Spleen (tissue), 11 donors: ENCODE data around the gene REV1. TPM values are rescaled to one million over a fixed set of nuclear protein-coding genes. Genes with fewer than 3 reads are reported as not detected.

Experiments
- DNase-seq: peaks from one replicate; pipeline ENCODE4 v3.0.0-alpha.2; 2020
- H3K27ac ChIP-seq, 8 donors: fragments of 200-600 bp; sonication (generic) in 7 of 8; 1 replicate in 4 of 8; 2 replicates in 4 of 8; pipeline versions ENCODE4 v1.5.0 to v1.8.0; 2016 to 2021; ENCODE audit warnings: inconsistent platforms in 4 of 8, mild to moderate bottlenecking in 4 of 8, moderate library complexity in 1 of 8
- H3K27me3 ChIP-seq, 7 donors: fragments of 200-600 bp; sonication (generic) in 6 of 7; replicated peaks in 1 of 7; 1 replicate in 4 of 7; 2 replicates in 3 of 7; pipeline versions ENCODE4 v1.5.0 to v1.8.0; 2016 to 2021; ENCODE audit warnings: inconsistent platforms in 3 of 7, mild to moderate bottlenecking in 1 of 7
- H3K36me3 ChIP-seq, 6 donors: fragments of 200-600 bp; sonication (generic) in 5 of 6; 1 replicate in 4 of 6; 2 replicates in 2 of 6; pipeline versions ENCODE4 v1.5.0 to v1.8.0; 2016 to 2021; ENCODE audit warnings: inconsistent platforms in 2 of 6
- H3K4me1 ChIP-seq, 6 donors: fragments of 200-600 bp; sonication (generic) in 5 of 6; 1 replicate in 3 of 6; 2 replicates in 3 of 6; pipeline versions ENCODE4 v1.5.0 to v1.8.0; 2016 to 2021; ENCODE audit warnings: inconsistent platforms in 3 of 6
- H3K4me3 ChIP-seq, 8 donors: fragments of 200-600 bp; sonication (generic) in 7 of 8; 1 replicate in 4 of 8; 2 replicates in 4 of 8; pipeline versions ENCODE4 v1.5.0 to v1.8.0; 2016 to 2021; ENCODE audit warnings: inconsistent platforms in 4 of 8, mild to moderate bottlenecking in 4 of 8, moderate library complexity in 2 of 8
- H3K9me3 ChIP-seq, 8 donors: fragments of 200-600 bp; sonication (generic) in 7 of 8; 1 replicate in 4 of 8; 2 replicates in 4 of 8; pipeline versions ENCODE4 v1.5.0 to v1.8.0; 2016 to 2021; ENCODE audit warnings: inconsistent platforms in 4 of 8
- CTCF ChIP-seq, 11 experiments: fragments of 200-600 bp in 7 of 11; fragments of 450-650 bp in 4 of 11; sonication (generic) in 4 of 11; IDR thresholded peaks in 8 of 11; conservative IDR thresholded peaks in 3 of 11; 1 replicate in 7 of 11; 2 replicates in 4 of 11; pipeline versions ENCODE4 v1.4.0 to v1.8.0; 2016 to 2021; ENCODE audit warnings: antibody characterized with exemption in 11 of 11, inconsistent platforms in 4 of 11, mild to moderate bottlenecking in 1 of 11
- POLR2A ChIP-seq, 3 donors: fragments of 450-650 bp; IDR thresholded peaks; one replicate each; pipeline ENCODE4 v1.5.1; 2017; ENCODE audit warnings: antibody characterized with exemption in 3 of 3, mild to moderate bottlenecking in 1 of 3
- POLR2AphosphoS5 ChIP-seq, 3 donors: sonication (generic); formaldehyde crosslinking; IDR thresholded peaks; one replicate each; pipeline ENCODE4 v1.5.1; 2017; ENCODE audit warnings: antibody characterized with exemption in 3 of 3
- WGBS, 5 donors: extraction: QIAGEN DNeasy Blood & Tissue Kit in 3 of 5; methylation state at CpG; one replicate each; pipeline versions ENCODE4 v1.1.5 to v1.1.7; 2013 to 2018; 5-methylcytosine and 5-hydroxymethylcytosine counted together
- intact Hi-C: fragments of 100-400 bp; cut with DNase I; formaldehyde crosslinking; loops from one replicate; pipeline ENCODE4 v1.15.0; 2023; ENCODE audit warnings: low total_unique reads
- polyA plus RNA-seq, 3 donors: library from polyadenylated mRNA; stranded (reverse); fragments of 200-250 nt; gene quantifications; one replicate each; pipeline ENCODE4 v1.2.1, GENCODE V29; 2013
- total RNA-seq, 7 donors: library from RNA; depleted of rRNA in 3 of 7; stranded (reverse); fragments of >200 nt in 3 of 7; fragmentation: NEBNext Ultra II Directional in 4 of 7; extraction: Animal tissue kit (Norgen Biotek cat#: 25700) in 4 of 7; gene quantifications; one replicate each; pipeline versions ENCODE4 v1.1.0 to v1.2.1, GENCODE V29; 2016 to 2021
- donor health status: healthy with polysubstance abuse.
- donor health status: DM: no; HTN: no; CAD: no; lungs with moderate emphysema.
- donor health status: DM: no; HTN: no; CAD: no.
- donor health status: Bipolar disorder and iron deficiency.
- donor health status: healthy.
- donor health status: DM: no; HTN: no; CAD: no.
- donor health status: DM: yes; HTN: yes; CAD: no.

The REV1 gene
- total and polyA plus RNA-seq, 10 donors, result 12.0 to 75.1 (median 50.6) TPM

- intact Hi-C loops, result no loop called here
- 97 to 98% (median 97%) methylated on average over 10 of the region's 10 CpGs for WGBS, 5 donors
- TF ChIP-seq POLR2A (IDR thresholded peaks at IDR 0.05) (no peak), POLR2AphosphoS5 (IDR thresholded peaks at IDR 0.05) (no peak), CTCF (IDR thresholded peaks at IDR 0.05 in 8 of 11, conservative IDR thresholded peaks at IDR 0.05 in 3 of 11) (no peak)
- Histone ChIP-seq H3K27ac (no peak overlapping the region), H3K9me3 (no peaks in the 10 kb centered on the region), H3K4me3 (no peak overlapping the region), H3K27me3 (no peaks in the 10 kb centered on the region), H3K36me3 (peaks cover 0 to 71% (median 26%) of the 10 kb centered on the region in 6 donors), H3K4me1 (no peaks in the 10 kb centered on the region)
- no peak for DNase-seq
Measured at GRCh38 chr2:99436874-99437273, 52.9 kb downstream of the REV1 start.

- intact Hi-C loops, result no loop called here
- H3K4me1 ChIP-seq, result no peaks in the 10 kb centered on the region
- H3K9me3 ChIP-seq, result no peaks in the 10 kb centered on the region
- H3K4me3 ChIP-seq, result no peak overlapping the region
- peaks cover 2 to 74% (median 34%) of the 10 kb centered on the region in 6 donors for H3K36me3 ChIP-seq
- no peaks in the 10 kb centered on the region for H3K27me3 ChIP-seq
- WGBS, 5 donors, result 73 to 88% (median 79%) methylated on average over 2 of the region's 2 CpGs
- DNase-seq, result no peak
- H3K27ac ChIP-seq, result no peak overlapping the region
- no peak for TF ChIP-seq CTCF (IDR thresholded peaks at IDR 0.05 in 8 of 11, conservative IDR thresholded peaks at IDR 0.05 in 3 of 11)
- TF ChIP-seq POLR2A (IDR thresholded peaks at IDR 0.05), result no peak
- TF ChIP-seq POLR2AphosphoS5 (IDR thresholded peaks at IDR 0.05), result no peak
Measured at GRCh38 chr2:99433340-99433739, 56.5 kb downstream of the REV1 start.

GRCh38 chr2:99431587-99432275, 58.1 kb downstream of the REV1 start:
- no peak for DNase-seq
- Histone ChIP-seq H3K4me3 (no peak overlapping the region), H3K9me3 (no peaks in the 10 kb centered on the region), H3K27ac (no peak overlapping the region), H3K36me3 (peaks cover 3 to 74% (median 45%) of the 10 kb centered on the region in 6 donors), H3K27me3 (no peaks in the 10 kb centered on the region), H3K4me1 (no peaks in the 10 kb centered on the region)
- TF ChIP-seq CTCF (IDR thresholded peaks at IDR 0.05 in 8 of 11, conservative IDR thresholded peaks at IDR 0.05 in 3 of 11), result no peak
- no peak for TF ChIP-seq POLR2A (IDR thresholded peaks at IDR 0.05)
- no peak for TF ChIP-seq POLR2AphosphoS5 (IDR thresholded peaks at IDR 0.05)
- WGBS, 5 donors, result 90 to 95% (median 93%) methylated on average over 12 of the region's 12 CpGs
- intact Hi-C loops, result no loop called here

- intact Hi-C loops, result no loop called here
- no peak for TF ChIP-seq CTCF (IDR thresholded peaks at IDR 0.05 in 8 of 11, conservative IDR thresholded peaks at IDR 0.05 in 3 of 11)
Measured at GRCh38 chr2:99430614-99431291, 59.1 kb downstream of the REV1 start.

More at GRCh38 chr2:99430614-99431291, 59.1 kb downstream of the REV1 start:
- H3K4me1 ChIP-seq, result no peaks in the 10 kb centered on the region
- no peak overlapping the region for H3K27ac ChIP-seq
- WGBS, 5 donors, result 67 to 77% (median 73%) methylated on average over 4 of the region's 4 CpGs
- H3K27me3 ChIP-seq, result no peaks in the 10 kb centered on the region
- H3K36me3 ChIP-seq, result peaks cover 3 to 84% (median 50%) of the 10 kb centered on the region in 6 donors
- no peaks in the 10 kb centered on the region for H3K9me3 ChIP-seq
- DNase-seq, result no peak
- no peak overlapping the region for H3K4me3 ChIP-seq
